Daoy (cell line): ENCODE measurements around the gene PPP1R3A. TPM values are rescaled to one million over a fixed set of nuclear protein-coding genes. Genes with fewer than 3 reads are reported as not detected.

ENCODE experiments used
- DNase-seq: peaks from one replicate; pipeline ENCODE4 v3.0.0-alpha.2; 2015; ENCODE audit warnings: low read depth
- total RNA-seq: library from RNA; depleted of rRNA; stranded (reverse); fragments of >200 nt; shearing (Covaris generic); gene quantifications from 2 replicates; pipeline ENCODE4 v1.2.3, GENCODE V29; 2014

The PPP1R3A gene
- total RNA-seq, 1 experiment from 2014 or later: not detected

DNA sequence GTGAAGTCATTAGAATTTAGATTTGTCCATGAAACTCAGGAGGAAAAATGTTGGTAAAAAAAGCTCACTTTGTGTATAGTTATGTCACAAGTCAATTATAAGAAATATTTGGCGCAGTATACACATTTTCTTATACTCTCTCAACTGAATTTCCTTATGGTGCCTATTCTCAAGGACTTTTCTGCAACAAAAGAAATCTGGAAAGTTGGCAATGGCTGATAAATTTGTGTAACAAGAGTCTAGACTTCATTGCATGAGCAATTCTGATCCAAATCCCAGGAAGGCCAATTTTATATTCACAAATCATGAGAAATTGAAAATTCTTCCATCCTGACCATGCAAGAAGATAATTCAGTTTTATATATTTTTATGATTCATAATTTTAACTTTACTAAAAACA is 35.7 kb downstream of the PPP1R3A start:
- DNase-seq: no peak

DNA sequence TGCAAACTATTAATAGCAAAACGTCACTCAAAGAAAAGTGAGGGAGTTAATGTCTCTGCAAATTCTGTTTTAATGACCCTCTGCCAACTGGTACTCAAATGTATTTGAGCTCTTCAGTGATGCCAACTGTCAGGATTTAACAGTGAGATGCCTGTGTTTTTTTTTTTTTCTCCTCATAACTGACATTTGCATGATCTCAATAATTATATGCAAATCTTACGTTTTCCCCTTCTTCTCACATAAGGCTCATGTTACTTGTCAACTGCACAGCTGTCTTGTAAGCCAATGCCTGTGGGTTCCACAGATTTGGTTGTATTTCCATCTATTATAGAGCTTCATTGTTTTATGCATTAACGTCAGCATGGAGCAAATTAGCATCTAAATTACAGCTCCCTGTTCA is 38.2 kb downstream of the PPP1R3A start:
- no peak for DNase-seq

DNA sequence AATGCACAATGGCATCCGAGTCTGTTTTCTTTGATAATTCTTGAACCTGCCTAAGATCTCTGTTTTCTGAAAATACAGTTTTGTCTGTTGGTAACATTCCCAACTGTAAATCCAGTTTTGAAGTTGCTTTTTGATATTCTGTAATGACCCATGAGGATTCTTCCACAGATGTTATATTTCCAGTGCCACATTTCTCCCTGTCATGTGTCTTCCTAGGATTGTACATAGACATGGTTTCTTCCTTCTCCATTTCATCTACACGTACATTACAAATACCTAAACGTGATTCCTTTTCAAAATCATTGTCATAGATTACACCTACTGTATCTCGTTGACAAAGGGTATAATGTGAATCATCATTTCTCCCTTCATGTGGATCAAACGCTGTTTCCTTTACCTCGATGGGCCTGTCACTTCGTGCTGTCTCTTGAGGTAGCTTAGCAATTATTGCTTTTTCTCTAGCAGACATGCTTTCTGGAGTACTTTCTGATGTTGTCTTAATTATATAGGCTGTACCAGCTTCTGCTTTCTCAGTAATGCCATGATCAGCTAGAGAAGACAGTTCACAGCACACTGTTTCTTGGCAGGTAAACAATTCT is 40.3 kb downstream of the PPP1R3A start:
- DNase-seq: no peak

DNA sequence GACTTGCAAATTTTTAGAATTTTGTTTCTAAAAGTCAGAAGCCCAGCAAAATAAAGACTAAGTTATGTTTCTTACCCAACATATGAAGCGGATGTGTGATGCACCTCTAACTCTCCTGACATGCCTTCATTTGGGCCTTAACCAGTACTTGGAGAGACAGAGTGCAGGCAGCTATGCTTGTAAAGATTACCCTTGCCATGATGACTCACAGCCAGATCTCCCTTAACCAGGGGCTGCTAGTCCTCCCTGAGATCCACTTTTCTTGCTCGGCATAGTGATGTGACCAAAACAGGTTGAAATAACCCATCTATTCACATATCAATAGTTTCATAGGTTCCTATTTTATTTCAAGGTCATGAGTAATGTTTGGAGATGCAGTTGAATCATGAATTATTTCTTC is 43.6 kb downstream of the PPP1R3A start:
- DNase-seq: no peak

DNA sequence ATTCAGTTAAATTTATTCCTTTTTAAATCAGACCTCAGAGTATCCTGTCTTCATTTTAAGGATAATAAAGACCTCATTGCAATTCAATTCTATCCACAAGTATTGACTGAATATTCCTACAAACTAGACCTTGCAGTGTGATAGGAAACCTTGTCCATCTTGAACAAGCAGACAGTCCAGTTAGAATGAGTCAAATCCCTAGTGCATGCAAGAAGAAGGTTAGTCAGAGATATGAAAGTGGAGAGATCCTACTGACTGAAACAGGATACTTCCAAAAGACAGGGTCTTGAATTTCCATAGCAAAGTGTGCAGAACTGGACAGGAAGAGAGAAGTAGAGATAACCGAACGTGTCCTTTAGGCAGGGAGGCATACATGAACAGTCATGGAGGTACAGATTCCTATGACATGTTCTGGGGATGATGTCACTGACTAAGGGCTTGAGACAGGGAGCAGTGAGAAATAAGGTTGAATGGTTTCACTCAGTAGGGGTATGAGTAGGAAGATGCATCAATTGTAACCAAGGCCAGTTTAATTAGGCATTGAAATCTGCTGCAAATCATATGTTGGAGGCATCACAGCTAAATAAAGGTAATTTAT is 45.2 kb downstream of the PPP1R3A start:
- no peak for DNase-seq

DNA sequence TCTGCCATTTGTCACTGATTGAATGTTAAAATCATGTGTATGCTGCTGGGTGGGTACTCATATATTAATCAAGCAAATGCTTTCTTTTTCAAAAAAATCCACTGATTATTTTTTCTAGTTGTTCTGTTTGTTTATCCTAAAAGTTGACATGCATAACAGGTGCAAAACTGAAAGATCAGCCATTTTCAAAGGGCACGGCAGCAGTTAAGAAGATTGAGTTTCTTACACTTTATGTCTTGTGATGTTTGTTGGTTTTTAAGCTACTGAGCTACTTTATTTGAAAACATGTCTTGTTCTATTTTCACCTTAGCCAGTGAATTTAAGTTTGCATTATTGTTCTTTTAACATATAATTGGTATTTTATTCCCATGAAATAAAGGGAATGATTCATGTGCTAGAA is 45.8 kb downstream of the PPP1R3A start:
- no peak for DNase-seq

DNA sequence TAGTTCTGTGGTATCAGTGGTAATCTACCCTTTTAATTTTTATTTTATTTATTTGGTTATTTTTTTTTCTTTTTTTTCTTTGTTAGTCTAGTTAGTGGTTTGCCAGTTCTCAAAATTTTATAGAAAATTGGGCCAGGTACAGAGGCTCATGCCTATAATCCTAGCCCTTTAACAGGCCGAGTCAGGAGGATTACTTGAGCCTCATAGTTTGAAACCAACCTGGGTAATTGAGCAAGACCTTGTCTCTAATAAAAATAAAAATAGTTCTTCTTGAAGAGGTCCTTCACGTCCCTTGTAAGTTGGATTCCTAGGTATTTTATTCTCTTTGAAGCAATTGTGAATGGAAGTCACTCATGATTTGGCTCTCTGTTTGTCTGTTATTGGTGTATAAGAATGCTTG is 51.5 kb downstream of the PPP1R3A start:
- no peak for DNase-seq

DNA sequence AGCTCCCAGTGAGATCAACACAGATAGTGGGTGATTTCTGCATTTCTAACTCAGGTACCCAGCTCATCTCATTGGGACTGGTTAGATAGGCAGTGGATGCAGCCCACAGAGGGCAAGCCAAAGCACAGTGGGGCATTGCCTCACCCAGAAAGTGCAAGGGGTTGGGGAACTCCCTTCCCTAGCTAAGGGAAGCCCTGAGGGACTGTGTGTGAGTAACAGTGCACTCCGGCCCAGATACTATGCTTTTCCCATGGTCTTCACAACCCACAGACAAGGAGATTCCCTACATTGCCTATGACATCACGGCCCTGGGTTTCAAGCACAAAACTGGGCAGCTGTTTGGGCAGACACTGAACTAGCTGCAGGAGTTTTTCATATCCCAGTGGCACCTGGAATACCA is 62.8 kb downstream of the PPP1R3A start:
- DNase-seq: no peak

DNA sequence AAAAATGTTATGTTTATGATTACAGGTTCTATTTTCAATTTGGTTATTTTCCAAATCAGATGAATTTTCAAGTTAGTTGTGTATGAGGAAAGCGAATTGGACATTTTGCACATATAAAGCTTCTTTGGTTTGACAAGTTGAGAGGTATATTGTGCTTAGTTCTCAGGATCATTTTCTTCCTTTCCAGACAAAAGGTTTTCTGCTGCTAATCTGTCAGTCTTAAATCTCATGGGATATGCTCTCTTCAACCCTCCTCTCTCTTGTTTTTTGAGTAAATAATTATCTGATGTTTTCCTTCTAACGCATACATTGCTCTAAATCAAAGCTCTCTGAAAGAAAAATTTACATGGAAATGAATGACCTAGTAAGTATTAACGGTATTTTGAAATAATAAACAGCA is 77.9 kb downstream of the PPP1R3A start:
- no peak for DNase-seq

DNA sequence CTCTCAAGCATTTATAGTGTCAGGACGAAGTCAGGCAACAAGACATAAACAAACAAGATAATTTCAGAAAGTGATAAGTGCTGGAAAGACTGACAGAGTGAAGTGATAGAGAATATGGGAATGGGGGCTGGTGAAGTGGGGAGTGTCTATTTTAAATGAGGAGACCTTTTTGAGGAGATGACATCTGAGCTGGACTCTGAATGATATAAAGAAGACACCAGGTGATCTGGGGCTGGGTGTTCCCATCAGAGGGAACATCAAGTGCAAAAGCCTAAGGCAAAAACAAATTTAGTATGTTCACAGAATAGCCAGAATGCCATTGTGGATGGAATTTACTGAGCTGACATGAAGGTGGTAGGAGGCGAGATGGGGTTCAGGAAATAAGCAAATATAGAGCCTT is 83.4 kb downstream of the PPP1R3A start:
- no peak for DNase-seq

DNA sequence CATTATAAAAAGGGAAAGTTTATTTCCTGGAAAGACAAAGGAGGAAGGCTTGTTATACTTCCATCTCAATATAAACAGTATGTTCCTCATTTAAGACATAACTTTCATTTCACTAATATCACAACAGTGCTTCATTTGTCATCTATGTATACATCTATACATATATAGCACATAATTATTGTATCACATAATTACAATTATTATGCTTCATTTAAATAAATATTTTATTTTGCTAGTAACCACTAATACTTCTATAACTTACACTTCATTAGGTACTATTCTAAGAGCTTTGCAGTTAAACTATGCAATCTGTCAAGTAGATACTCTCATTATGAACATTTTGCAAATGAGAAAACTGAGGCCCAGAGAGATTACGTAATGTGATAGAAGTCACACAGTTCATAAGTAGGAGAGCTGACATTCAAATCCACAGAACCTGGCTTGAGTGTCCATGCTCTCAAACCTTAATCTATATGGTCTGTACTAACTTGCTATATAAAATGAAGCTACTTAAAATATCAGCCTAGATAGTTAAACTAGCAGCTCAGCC is 86.5 kb downstream of the PPP1R3A start:
- DNase-seq: no peak

DNA sequence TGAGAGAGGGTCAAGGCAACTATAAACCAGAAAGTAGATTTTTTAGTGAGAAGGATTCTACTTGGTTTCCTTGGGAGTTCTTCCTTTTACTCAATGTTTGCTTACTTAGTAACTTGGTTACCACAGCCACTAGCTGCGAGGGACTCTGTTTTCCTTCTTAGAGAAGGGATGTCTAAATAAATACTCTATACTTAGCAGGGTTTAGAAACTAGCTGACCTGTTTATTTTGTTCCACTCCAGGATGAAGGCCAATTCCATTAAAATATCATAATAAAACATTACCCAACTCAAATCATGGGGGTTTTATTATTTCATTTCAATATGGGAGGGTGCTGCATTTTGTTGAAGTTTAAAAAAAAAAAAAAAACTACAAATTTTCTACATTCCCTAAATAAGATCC is 87.3 kb downstream of the PPP1R3A start:
- DNase-seq: no peak

DNA sequence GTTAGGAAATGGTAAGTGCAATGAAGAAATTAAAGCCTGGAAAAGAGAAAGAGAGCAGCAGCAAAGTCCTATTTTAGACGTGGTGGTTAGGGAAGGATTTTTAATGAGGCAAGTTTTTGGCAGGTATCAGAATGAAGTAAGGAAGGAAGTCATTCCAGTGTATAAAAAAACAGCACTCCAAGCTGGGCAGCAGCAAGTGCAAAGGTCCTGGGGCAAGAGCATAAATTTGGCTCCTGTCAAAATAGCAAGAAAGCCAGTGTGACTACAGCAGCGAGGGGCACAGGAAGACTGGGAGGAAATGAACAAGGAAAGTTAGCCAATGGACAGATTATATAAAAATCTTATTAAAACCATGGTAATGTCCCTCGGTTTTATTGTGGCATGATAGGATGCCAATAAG is 90.2 kb downstream of the PPP1R3A start:
- no peak for DNase-seq
